GM12892 (cell line): Measurements from ENCODE around the gene ZNF423.

Experiments
- POLR2A ChIP-seq: IDR thresholded peaks from 2 replicates; pipeline ENCODE4 v1.6.1; 2011; ENCODE audit warnings: low read depth, low read length, control low read depth
- POLR2AphosphoS5 ChIP-seq: IDR thresholded peaks from 2 replicates; pipeline ENCODE4 v1.6.1; 2011; ENCODE audit warnings: low read depth, low read length, control low read depth
- TAF1 ChIP-seq: IDR thresholded peaks from 2 replicates; pipeline ENCODE4 v1.6.1; 2011; ENCODE audit warnings: low read depth, mild to moderate bottlenecking, control low read depth, low read length, borderline replicate concordance

DNA sequence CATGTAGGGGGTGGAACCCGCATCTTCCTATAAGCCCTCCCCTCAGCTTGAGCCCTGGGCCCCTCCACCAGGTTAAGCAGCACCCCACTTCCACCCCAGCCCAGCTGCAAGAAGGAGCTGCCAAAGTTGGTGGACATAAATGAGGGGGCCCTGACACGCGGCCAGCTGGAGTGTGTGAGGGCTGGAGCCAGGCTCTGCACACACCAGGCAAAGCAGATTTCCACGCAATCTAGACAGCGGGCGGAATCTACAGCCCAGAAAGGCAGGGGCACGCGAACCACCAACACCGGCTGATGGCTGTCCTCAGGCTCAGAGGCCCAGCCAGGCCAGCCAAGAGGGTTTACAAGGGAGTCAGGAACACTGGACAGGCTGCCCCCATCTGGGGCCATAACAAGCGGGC lies 171.2 kb downstream of the ZNF423 start:
- TF ChIP-seq POLR2AphosphoS5, result no peak
- TF ChIP-seq POLR2A, result no peak
- no peak for TF ChIP-seq TAF1
